Osteoblast (primary cell): ENCODE results near the gene TMEM178B. TPM values are rescaled to one million over a fixed set of nuclear protein-coding genes. Genes with fewer than 3 reads are reported as not detected.

Experiments
- DNase-seq: peaks from one replicate; pipeline ENCODE4 v3.0.0; 2011; ENCODE audit warnings: low spot score, mixed read lengths; ENCODE audit not compliant: insufficient read length; ENCODE audit errors: missing footprints
- H2AFZ ChIP-seq: 2 replicates; pipeline ENCODE4 v1.6.0; 2011; ENCODE audit warnings: mild to moderate bottlenecking, low read length
- H3K27ac ChIP-seq: 2 replicates; pipeline ENCODE4 v1.5.1; 2011; ENCODE audit warnings: mild to moderate bottlenecking, low read depth, low read length, moderate library complexity
- H3K27me3 ChIP-seq: 2 replicates; pipeline ENCODE4 v1.6.0; 2012; ENCODE audit warnings: mild to moderate bottlenecking, control low read depth, inconsistent platforms, low read length, moderate library complexity; ENCODE audit not compliant: insufficient read depth
- H3K36me3 ChIP-seq: 2 replicates; pipeline ENCODE4 v1.5.1; 2011; ENCODE audit warnings: mild to moderate bottlenecking, low read length, control low read depth, moderate library complexity; ENCODE audit not compliant: insufficient read depth
- H3K4me1 ChIP-seq: 2 replicates; pipeline ENCODE4 v1.5.1; 2011; ENCODE audit warnings: mild to moderate bottlenecking, low read length, control low read depth, moderate library complexity; ENCODE audit not compliant: insufficient read depth
- H3K4me2 ChIP-seq: 2 replicates; pipeline ENCODE4 v1.6.0; 2011; ENCODE audit warnings: mild to moderate bottlenecking, low read length; ENCODE audit not compliant: insufficient read depth
- H3K4me3 ChIP-seq: fragments of 200-600 bp; sonication (generic); 3 replicates; pipeline ENCODE4 v1.5.1; 2012; ENCODE audit warnings: mild to moderate bottlenecking, low read length, inconsistent platforms; ENCODE audit not compliant: insufficient read depth
- H3K79me2 ChIP-seq: 2 replicates; pipeline ENCODE4 v1.6.0; 2012; ENCODE audit warnings: mild to moderate bottlenecking, low read length, control low read depth, inconsistent platforms; ENCODE audit not compliant: insufficient read depth
- H3K9me3 ChIP-seq: 2 replicates; pipeline ENCODE4 v1.5.1; 2011; ENCODE audit warnings: low read depth, low read length, control low read depth
- H4K20me1 ChIP-seq: 2 replicates; pipeline ENCODE4 v1.6.0; 2012; ENCODE audit warnings: mild to moderate bottlenecking, low read length, control low read depth; ENCODE audit not compliant: insufficient read depth
- total RNA-seq: library from RNA; depleted of rRNA; stranded (reverse); fragments of >200 nt; gene quantifications from 2 replicates; pipeline ENCODE4 v1.2.3, GENCODE V29; 2012
- TF ChIP-seq, protein P1 (sequence below): IDR thresholded peaks from 2 replicates; pipeline ENCODE4 v1.5.1; 2011; ENCODE audit warnings: mild to moderate bottlenecking, low read depth, low read length, moderate library complexity; ENCODE audit errors: extremely low read depth

Gene TMEM178B
- total RNA-seq, 1 donor = 1.1 TPM

DNA sequence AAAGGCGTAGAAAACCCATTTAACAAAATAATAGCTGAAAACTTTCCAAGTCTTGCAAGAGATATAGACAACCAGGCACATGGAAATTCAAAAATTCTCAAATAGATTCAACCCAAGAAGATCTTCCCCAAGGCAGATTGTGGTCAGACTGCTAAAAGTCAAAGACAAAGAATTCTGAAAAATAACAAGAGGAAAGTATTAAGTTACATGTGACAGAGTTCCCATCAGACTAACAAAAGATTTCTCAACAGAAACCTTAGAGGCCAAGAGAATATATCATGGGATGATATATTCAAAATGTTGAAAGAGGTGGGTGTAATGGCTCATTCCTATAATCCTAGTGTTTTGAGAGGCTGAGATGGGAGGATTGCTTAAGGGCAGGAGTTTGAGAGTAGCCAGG, 59.8 kb downstream of the TMEM178B start:
- peak; percentile 43 for DNase-seq
- no peak overlapping the region for H3K4me3 ChIP-seq
- H3K4me2 ChIP-seq = no peak overlapping the region
- no peaks in the 10 kb centered on the region for H3K9me3 ChIP-seq
- H2AFZ ChIP-seq = no peak overlapping the region
- no peaks in the 10 kb centered on the region for H3K36me3 ChIP-seq
- no peaks in the 10 kb centered on the region for H4K20me1 ChIP-seq
- H3K79me2 ChIP-seq = no peaks in the 10 kb centered on the region
- H3K27me3 ChIP-seq = peaks cover 3% of the 10 kb centered on the region
- TF ChIP-seq, protein P1, sequence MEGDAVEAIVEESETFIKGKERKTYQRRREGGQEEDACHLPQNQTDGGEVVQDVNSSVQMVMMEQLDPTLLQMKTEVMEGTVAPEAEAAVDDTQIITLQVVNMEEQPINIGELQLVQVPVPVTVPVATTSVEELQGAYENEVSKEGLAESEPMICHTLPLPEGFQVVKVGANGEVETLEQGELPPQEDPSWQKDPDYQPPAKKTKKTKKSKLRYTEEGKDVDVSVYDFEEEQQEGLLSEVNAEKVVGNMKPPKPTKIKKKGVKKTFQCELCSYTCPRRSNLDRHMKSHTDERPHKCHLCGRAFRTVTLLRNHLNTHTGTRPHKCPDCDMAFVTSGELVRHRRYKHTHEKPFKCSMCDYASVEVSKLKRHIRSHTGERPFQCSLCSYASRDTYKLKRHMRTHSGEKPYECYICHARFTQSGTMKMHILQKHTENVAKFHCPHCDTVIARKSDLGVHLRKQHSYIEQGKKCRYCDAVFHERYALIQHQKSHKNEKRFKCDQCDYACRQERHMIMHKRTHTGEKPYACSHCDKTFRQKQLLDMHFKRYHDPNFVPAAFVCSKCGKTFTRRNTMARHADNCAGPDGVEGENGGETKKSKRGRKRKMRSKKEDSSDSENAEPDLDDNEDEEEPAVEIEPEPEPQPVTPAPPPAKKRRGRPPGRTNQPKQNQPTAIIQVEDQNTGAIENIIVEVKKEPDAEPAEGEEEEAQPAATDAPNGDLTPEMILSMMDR = no peak
- no peak overlapping the region for H3K27ac ChIP-seq
- H3K4me1 ChIP-seq = no peaks in the 10 kb centered on the region

- Histone ChIP-seq H3K4me2 (no peak overlapping the region), H3K9me3 (no peaks in the 10 kb centered on the region), H2AFZ (no peak overlapping the region), H3K4me1 (no peaks in the 10 kb centered on the region), H3K27ac (no peak overlapping the region), H3K4me3 (no peak overlapping the region), H4K20me1 (no peaks in the 10 kb centered on the region), H3K27me3 (no peaks in the 10 kb centered on the region), H3K36me3 (no peaks in the 10 kb centered on the region), H3K79me2 (no peaks in the 10 kb centered on the region)
- no peak for DNase-seq
- TF ChIP-seq, protein P1 = no peak
Observed at GRCh38 chr7:141142058-141142457, 68.2 kb downstream of the TMEM178B start.

GRCh38 chr7:141144921-141145629, 71.2 kb downstream of the TMEM178B start:
- H3K27ac ChIP-seq = no peak overlapping the region

DNA sequence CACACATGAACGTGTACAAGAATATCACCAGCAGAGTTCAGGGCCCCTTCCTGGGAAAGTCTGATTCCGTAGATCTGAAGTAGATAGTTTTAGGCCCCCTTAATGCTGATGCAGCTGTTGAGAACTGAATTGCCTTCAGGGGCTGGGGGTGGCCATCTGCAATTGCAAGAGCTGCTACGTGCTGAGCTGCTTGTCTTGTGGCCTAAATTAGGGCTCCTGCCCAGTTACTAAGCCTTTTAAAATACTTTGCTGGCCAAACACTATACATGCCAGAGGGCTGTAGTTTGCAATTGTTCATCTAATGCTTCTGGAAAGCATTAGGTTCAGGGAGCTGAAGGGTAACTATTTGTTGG, 71.7 kb downstream of the TMEM178B start:
- H3K4me1 ChIP-seq = no peaks in the 10 kb centered on the region
- no peaks in the 10 kb centered on the region for H4K20me1 ChIP-seq
- no peak for DNase-seq
- no peak overlapping the region for H3K4me3 ChIP-seq
- TF ChIP-seq, protein P1 = no peak
- no peak overlapping the region for H3K27ac ChIP-seq
- H3K9me3 ChIP-seq = no peaks in the 10 kb centered on the region
- H3K79me2 ChIP-seq = no peaks in the 10 kb centered on the region
- no peaks in the 10 kb centered on the region for H3K27me3 ChIP-seq
- H2AFZ ChIP-seq = no peak overlapping the region
- no peaks in the 10 kb centered on the region for H3K36me3 ChIP-seq
- no peak overlapping the region for H3K4me2 ChIP-seq

More at GRCh38 chr7:141144921-141145629, 71.2 kb downstream of the TMEM178B start:
- H3K79me2 ChIP-seq = no peaks in the 10 kb centered on the region
- H2AFZ ChIP-seq = no peak overlapping the region
- H3K36me3 ChIP-seq = no peaks in the 10 kb centered on the region
- no peaks in the 10 kb centered on the region for H3K4me1 ChIP-seq
- no peak for DNase-seq
- H3K27me3 ChIP-seq = no peaks in the 10 kb centered on the region
- no peak overlapping the region for H3K4me2 ChIP-seq
- no peaks in the 10 kb centered on the region for H4K20me1 ChIP-seq
- H3K4me3 ChIP-seq = no peak overlapping the region
- TF ChIP-seq, protein P1 = no peak
- H3K9me3 ChIP-seq = no peaks in the 10 kb centered on the region
